ENCODE measurements around the gene USP44. TPM values are rescaled to one million over a fixed set of nuclear protein-coding genes. Genes with fewer than 3 reads are reported as not detected.

USP44 gene
- total and polyA plus RNA-seq, 2 of the 13 experiments (the other 11 are each of a cell fraction or from before 2014, with no cell fraction given): 0.05 to 0.07 TPM

- TF ChIP-seq, protein P1, sequence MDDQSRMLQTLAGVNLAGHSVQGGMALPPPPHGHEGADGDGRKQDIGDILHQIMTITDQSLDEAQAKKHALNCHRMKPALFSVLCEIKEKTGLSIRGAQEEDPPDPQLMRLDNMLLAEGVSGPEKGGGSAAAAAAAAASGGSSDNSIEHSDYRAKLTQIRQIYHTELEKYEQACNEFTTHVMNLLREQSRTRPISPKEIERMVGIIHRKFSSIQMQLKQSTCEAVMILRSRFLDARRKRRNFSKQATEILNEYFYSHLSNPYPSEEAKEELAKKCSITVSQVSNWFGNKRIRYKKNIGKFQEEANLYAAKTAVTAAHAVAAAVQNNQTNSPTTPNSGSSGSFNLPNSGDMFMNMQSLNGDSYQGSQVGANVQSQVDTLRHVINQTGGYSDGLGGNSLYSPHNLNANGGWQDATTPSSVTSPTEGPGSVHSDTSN (CRISPR knock-in tag; IDR thresholded peaks at IDR 0.05; ENCODE audit: borderline replicate concordance): 0 out of 2 replicates have a peak, but pooled peaks have one; percentile 41
- peak; percentile 75; the same call in 1 of the 2 replicates for TF ChIP-seq MLX (CRISPR knock-in tag; IDR thresholded peaks at IDR 0.05)
- TF ChIP-seq EZH2 (conservative IDR thresholded peaks at IDR 0.05; ENCODE audit: low read depth, low read length): no peak
- TF ChIP-seq, protein P2, sequence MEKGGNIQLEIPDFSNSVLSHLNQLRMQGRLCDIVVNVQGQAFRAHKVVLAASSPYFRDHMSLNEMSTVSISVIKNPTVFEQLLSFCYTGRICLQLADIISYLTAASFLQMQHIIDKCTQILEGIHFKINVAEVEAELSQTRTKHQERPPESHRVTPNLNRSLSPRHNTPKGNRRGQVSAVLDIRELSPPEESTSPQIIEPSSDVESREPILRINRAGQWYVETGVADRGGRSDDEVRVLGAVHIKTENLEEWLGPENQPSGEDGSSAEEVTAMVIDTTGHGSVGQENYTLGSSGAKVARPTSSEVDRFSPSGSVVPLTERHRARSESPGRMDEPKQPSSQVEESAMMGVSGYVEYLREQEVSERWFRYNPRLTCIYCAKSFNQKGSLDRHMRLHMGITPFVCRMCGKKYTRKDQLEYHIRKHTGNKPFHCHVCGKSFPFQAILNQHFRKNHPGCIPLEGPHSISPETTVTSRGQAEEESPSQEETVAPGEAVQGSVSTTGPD (CRISPR knock-in tag; IDR thresholded peaks at IDR 0.05): no peak
- peak; percentile 82 for TF ChIP-seq GMEB1 (CRISPR knock-in tag; IDR thresholded peaks at IDR 0.05; ENCODE audit: borderline replicate concordance)
- no peak for TF ChIP-seq ZNF354B (CRISPR knock-in tag; IDR thresholded peaks at IDR 0.05)
- TF ChIP-seq HOXA5 (CRISPR knock-in tag; IDR thresholded peaks at IDR 0.05): peak; percentile 90; the same call in 1 of the 2 replicates
- TF ChIP-seq, protein P3, sequence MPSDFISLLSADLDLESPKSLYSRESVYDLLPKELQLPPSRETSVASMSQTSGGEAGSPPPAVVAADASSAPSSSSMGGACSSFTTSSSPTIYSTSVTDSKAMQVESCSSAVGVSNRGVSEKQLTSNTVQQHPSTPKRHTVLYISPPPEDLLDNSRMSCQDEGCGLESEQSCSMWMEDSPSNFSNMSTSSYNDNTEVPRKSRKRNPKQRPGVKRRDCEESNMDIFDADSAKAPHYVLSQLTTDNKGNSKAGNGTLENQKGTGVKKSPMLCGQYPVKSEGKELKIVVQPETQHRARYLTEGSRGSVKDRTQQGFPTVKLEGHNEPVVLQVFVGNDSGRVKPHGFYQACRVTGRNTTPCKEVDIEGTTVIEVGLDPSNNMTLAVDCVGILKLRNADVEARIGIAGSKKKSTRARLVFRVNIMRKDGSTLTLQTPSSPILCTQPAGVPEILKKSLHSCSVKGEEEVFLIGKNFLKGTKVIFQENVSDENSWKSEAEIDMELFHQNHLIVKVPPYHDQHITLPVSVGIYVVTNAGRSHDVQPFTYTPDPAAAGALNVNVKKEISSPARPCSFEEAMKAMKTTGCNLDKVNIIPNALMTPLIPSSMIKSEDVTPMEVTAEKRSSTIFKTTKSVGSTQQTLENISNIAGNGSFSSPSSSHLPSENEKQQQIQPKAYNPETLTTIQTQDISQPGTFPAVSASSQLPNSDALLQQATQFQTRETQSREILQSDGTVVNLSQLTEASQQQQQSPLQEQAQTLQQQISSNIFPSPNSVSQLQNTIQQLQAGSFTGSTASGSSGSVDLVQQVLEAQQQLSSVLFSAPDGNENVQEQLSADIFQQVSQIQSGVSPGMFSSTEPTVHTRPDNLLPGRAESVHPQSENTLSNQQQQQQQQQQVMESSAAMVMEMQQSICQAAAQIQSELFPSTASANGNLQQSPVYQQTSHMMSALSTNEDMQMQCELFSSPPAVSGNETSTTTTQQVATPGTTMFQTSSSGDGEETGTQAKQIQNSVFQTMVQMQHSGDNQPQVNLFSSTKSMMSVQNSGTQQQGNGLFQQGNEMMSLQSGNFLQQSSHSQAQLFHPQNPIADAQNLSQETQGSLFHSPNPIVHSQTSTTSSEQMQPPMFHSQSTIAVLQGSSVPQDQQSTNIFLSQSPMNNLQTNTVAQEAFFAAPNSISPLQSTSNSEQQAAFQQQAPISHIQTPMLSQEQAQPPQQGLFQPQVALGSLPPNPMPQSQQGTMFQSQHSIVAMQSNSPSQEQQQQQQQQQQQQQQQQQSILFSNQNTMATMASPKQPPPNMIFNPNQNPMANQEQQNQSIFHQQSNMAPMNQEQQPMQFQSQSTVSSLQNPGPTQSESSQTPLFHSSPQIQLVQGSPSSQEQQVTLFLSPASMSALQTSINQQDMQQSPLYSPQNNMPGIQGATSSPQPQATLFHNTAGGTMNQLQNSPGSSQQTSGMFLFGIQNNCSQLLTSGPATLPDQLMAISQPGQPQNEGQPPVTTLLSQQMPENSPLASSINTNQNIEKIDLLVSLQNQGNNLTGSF (CRISPR knock-in tag; IDR thresholded peaks at IDR 0.05): peak; percentile 68; the same call in 1 of the 2 replicates
- TF ChIP-seq SIN3A (IDR thresholded peaks at IDR 0.05; ENCODE audit: borderline replicate concordance, low read depth, low read length): no peak; the same call in 1 of the 2 replicates
- peak; percentile 92; the same call in 1 of the 2 replicates for TF ChIP-seq ZNF788 (CRISPR knock-in tag; IDR thresholded peaks at IDR 0.05; ENCODE audit: borderline replicate concordance)
- TF ChIP-seq ZNF329 (CRISPR knock-in tag; IDR thresholded peaks at IDR 0.05; ENCODE audit: low read depth): peak; percentile 83; the same call in 1 of the 2 replicates
- peak; percentile 95 for TF ChIP-seq THAP9 (CRISPR knock-in tag; IDR thresholded peaks at IDR 0.05; ENCODE audit: borderline replicate concordance)
- no peak for TF ChIP-seq ZNF660 (CRISPR knock-in tag; IDR thresholded peaks at IDR 0.05; ENCODE audit: borderline replicate concordance, low read depth)
These were observed 77.2 kb downstream of the USP44 start, which contains the start of gene METAP2 (continued) for GRCh38 chr12:95473884-95474659.

All from HepG2 (cell line).